Spleen (tissue), 7 donors: ENCODE measurements around the gene COG6.

Experiments used
- POLR2A ChIP-seq, 3 donors: fragments of 450-650 bp; IDR thresholded peaks; one replicate each; pipeline ENCODE4 v1.5.1; 2017; ENCODE audit warnings: antibody characterized with exemption in 3 of 3, mild to moderate bottlenecking in 1 of 3
- TF ChIP-seq, protein P1 (sequence below), 11 experiments: fragments of 200-600 bp in 7 of 11; fragments of 450-650 bp in 4 of 11; sonication (generic) in 4 of 11; IDR thresholded peaks in 8 of 11; conservative IDR thresholded peaks in 3 of 11; 1 replicate in 7 of 11; 2 replicates in 4 of 11; pipeline versions ENCODE4 v1.4.0 to v1.8.0; 2016 to 2021; ENCODE audit warnings: antibody characterized with exemption in 11 of 11, inconsistent platforms in 4 of 11, mild to moderate bottlenecking in 1 of 11
- donor health status: DM: no; HTN: no; CAD: no; lungs with moderate emphysema.
- donor health status: DM: no; HTN: no; CAD: no.
- donor health status: DM: no; HTN: no; CAD: no.

DNA sequence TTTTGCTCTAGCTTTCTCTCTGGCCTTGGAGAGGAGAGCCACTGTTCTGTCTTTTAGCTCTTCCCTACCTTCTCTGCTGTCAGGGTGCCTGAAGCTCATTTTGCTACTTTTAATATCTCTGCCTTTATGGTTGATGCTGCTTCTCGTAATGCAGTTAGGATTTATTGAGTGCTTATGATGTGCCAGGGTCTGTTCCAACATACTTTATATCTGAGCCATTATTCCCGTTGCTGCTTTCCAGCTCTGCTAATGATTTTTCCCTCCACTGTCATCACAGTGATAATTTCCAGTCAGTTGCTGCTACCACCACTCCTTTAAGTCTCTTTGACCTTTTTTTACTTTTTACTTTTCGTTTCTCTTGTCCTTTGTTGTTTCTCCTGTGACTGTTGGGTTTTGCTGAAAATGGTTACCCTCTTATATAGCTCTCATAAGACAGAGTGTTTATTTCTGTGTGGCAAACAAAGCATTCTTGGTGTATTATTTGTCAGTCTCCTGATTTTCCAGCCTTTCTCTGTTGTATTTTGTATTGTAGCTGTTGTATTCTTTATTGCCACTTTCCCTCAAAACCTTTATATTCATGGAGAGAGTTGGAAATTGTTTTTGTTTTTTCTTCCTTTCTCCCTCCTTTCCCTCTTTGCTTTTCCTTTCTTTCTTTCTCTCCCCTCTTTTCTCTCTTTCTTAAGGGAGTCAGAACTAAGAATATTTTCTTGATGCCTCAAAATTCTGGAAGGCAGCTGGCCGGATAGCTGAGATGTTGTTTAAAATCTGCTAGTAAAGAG is 37.4 kb downstream of the COG6 start:
- no peak for TF ChIP-seq POLR2A (IDR thresholded peaks at IDR 0.05)
- TF ChIP-seq, protein P1, sequence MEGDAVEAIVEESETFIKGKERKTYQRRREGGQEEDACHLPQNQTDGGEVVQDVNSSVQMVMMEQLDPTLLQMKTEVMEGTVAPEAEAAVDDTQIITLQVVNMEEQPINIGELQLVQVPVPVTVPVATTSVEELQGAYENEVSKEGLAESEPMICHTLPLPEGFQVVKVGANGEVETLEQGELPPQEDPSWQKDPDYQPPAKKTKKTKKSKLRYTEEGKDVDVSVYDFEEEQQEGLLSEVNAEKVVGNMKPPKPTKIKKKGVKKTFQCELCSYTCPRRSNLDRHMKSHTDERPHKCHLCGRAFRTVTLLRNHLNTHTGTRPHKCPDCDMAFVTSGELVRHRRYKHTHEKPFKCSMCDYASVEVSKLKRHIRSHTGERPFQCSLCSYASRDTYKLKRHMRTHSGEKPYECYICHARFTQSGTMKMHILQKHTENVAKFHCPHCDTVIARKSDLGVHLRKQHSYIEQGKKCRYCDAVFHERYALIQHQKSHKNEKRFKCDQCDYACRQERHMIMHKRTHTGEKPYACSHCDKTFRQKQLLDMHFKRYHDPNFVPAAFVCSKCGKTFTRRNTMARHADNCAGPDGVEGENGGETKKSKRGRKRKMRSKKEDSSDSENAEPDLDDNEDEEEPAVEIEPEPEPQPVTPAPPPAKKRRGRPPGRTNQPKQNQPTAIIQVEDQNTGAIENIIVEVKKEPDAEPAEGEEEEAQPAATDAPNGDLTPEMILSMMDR (IDR thresholded peaks at IDR 0.05 in 8 of 11, conservative IDR thresholded peaks at IDR 0.05 in 3 of 11): no peak
